Mammary epithelial cell (primary cell): ENCODE measurements around the gene DXO.

Source experiments
- CTCF ChIP-seq, 2 donors: IDR thresholded peaks in 1 of 2; conservative IDR thresholded peaks in 1 of 2; 2 replicates each; pipeline ENCODE4 v1.5.1; 2011 to 2012; ENCODE audit warnings: inconsistent platforms in 2 of 2, low read length in 2 of 2, mild to moderate bottlenecking in 2 of 2, control low read depth in 1 of 2, low read depth in 1 of 2; ENCODE audit not compliant: insufficient read depth in 1 of 2; ENCODE audit errors: extremely low read depth in 1 of 2
- EZH2 ChIP-seq: IDR thresholded peaks from 2 replicates; pipeline ENCODE4 v1.6.1; 2012; ENCODE audit warnings: low read length, inconsistent platforms, borderline replicate concordance

- no peak for TF ChIP-seq CTCF (conservative IDR thresholded peaks at IDR 0.05 in 1 of 2, IDR thresholded peaks at IDR 0.05 in 1 of 2; ENCODE audit: extremely low read depth in 1 of 2, insufficient read depth in 1 of 2, low read depth in 1 of 2, low read length in 2 of 2)
- no peak for TF ChIP-seq EZH2
These were observed 1.2 kb downstream of the DXO start for GRCh38 chr6:31970604-31971271.
